ENCODE results near the gene ZNF354C. TPM values are rescaled to one million over a fixed set of nuclear protein-coding genes. Genes with fewer than 3 reads are reported as not detected.
A peak's percentile ranks its signal among the peaks of the same experiment; 100 is the strongest.

The ZNF354C gene
- total RNA-seq, result 3.3 TPM

- Histone ChIP-seq H3K9me3 (ENCODE audit: low read depth, low read length) (no peaks in the 10 kb centered on the region), H3K27me3 (ENCODE audit: insufficient read depth, low read length) (peaks cover 2% of the 10 kb centered on the region), H3K4me1 (ENCODE audit: insufficient read depth, low read length) (peaks cover 8% of the 10 kb centered on the region), H3K4me3 (ENCODE audit: low read length) (peak within 1 kb of the TSS; percentile 50)
Observed at GRCh38 chr5:179060116-179061008, at the start of gene ZNF354C. ZNF354C (plus strand) TSS chr5:179060373; CDS start chr5:179062069, 1,696 bp downstream.

- no peaks in the 10 kb centered on the region for H3K27me3 ChIP-seq (ENCODE audit: insufficient read depth, low read length)
- peak within 1 kb of the TSS; percentile 72 for H3K4me3 ChIP-seq (ENCODE audit: low read length)
- peaks cover 3% of the 10 kb centered on the region for H3K9me3 ChIP-seq (ENCODE audit: low read depth, low read length)
- peaks cover 10% of the 10 kb centered on the region for H3K4me1 ChIP-seq (ENCODE audit: insufficient read depth, low read length)
Observed at GRCh38 chr5:179023528-179024189, 36.5 kb upstream of the ZNF354C start, which contains the start of gene ZNF879. ZNF879 (plus strand) TSS chr5:179023804; CDS start chr5:179025005, 1,201 bp downstream.

GRCh38 chr5:179033004-179033580 is 27.1 kb upstream of the ZNF354C start:
- Histone ChIP-seq H3K4me1 (ENCODE audit: insufficient read depth, low read length) (no peaks in the 10 kb centered on the region), H3K4me3 (ENCODE audit: low read length) (no peak overlapping the region), H3K9me3 (ENCODE audit: low read depth, low read length) (peaks cover 88% of the 10 kb centered on the region), H3K27me3 (ENCODE audit: insufficient read depth, low read length) (no peaks in the 10 kb centered on the region)

- H3K27me3 ChIP-seq (ENCODE audit: insufficient read depth, low read length), result no peaks in the 10 kb centered on the region
- no peaks in the 10 kb centered on the region for H3K4me1 ChIP-seq (ENCODE audit: insufficient read depth, low read length)
- H3K9me3 ChIP-seq (ENCODE audit: low read depth, low read length), result no peaks in the 10 kb centered on the region
- no peak overlapping the region for H3K4me3 ChIP-seq (ENCODE audit: low read length)
Observed at GRCh38 chr5:179044765-179045164, 15.4 kb upstream of the ZNF354C start.

- Histone ChIP-seq H3K4me1 (ENCODE audit: insufficient read depth, low read length) (no peaks in the 10 kb centered on the region), H3K27me3 (ENCODE audit: insufficient read depth, low read length) (peaks cover 1% of the 10 kb centered on the region), H3K4me3 (ENCODE audit: low read length) (no peak overlapping the region), H3K9me3 (ENCODE audit: low read depth, low read length) (no peaks in the 10 kb centered on the region)
Observed at GRCh38 chr5:179051784-179052183, 8.4 kb upstream of the ZNF354C start.

- H3K27me3 ChIP-seq (ENCODE audit: insufficient read depth, low read length), result peaks cover 2% of the 10 kb centered on the region
- no peaks in the 10 kb centered on the region for H3K4me1 ChIP-seq (ENCODE audit: insufficient read depth, low read length)
- no peak overlapping the region for H3K4me3 ChIP-seq (ENCODE audit: low read length)
- no peaks in the 10 kb centered on the region for H3K9me3 ChIP-seq (ENCODE audit: low read depth, low read length)
Observed at GRCh38 chr5:179054036-179054785, 6.0 kb upstream of the ZNF354C start.

- Histone ChIP-seq H3K4me1 (ENCODE audit: insufficient read depth, low read length) (no peaks in the 10 kb centered on the region), H3K4me3 (ENCODE audit: low read length) (no peak overlapping the region), H3K27me3 (ENCODE audit: insufficient read depth, low read length) (peaks cover 2% of the 10 kb centered on the region), H3K9me3 (ENCODE audit: low read depth, low read length) (no peaks in the 10 kb centered on the region)
Observed at GRCh38 chr5:179054876-179055275, 5.3 kb upstream of the ZNF354C start.

- no peaks in the 10 kb centered on the region for H3K9me3 ChIP-seq (ENCODE audit: low read depth, low read length)
- H3K4me3 ChIP-seq (ENCODE audit: low read length), result no peak overlapping the region
- H3K27me3 ChIP-seq (ENCODE audit: insufficient read depth, low read length), result peaks cover 2% of the 10 kb centered on the region
- no peaks in the 10 kb centered on the region for H3K4me1 ChIP-seq (ENCODE audit: insufficient read depth, low read length)
Observed at GRCh38 chr5:179055436-179055835, 4.7 kb upstream of the ZNF354C start.

- Histone ChIP-seq H3K9me3 (ENCODE audit: low read depth, low read length) (no peaks in the 10 kb centered on the region), H3K27me3 (ENCODE audit: insufficient read depth, low read length) (peaks cover 2% of the 10 kb centered on the region), H3K4me3 (ENCODE audit: low read length) (no peak overlapping the region), H3K4me1 (ENCODE audit: insufficient read depth, low read length) (peaks cover 4% of the 10 kb centered on the region)
Observed at GRCh38 chr5:179055841-179056240, 4.3 kb upstream of the ZNF354C start.

GRCh38 chr5:179061025-179061424 is 852 bp downstream of the ZNF354C start:
- peak overlapping the region; percentile 50 for H3K4me3 ChIP-seq (ENCODE audit: low read length)
- no peaks in the 10 kb centered on the region for H3K9me3 ChIP-seq (ENCODE audit: low read depth, low read length)
- H3K27me3 ChIP-seq (ENCODE audit: insufficient read depth, low read length), result peaks cover 2% of the 10 kb centered on the region
- peaks cover 8% of the 10 kb centered on the region for H3K4me1 ChIP-seq (ENCODE audit: insufficient read depth, low read length)

- Histone ChIP-seq H3K27me3 (ENCODE audit: insufficient read depth, low read length) (no peaks in the 10 kb centered on the region), H3K9me3 (ENCODE audit: low read depth, low read length) (peaks cover 18% of the 10 kb centered on the region), H3K4me1 (ENCODE audit: insufficient read depth, low read length) (peaks cover 5% of the 10 kb centered on the region), H3K4me3 (ENCODE audit: low read length) (no peak overlapping the region)
Observed at GRCh38 chr5:179065703-179066102, 5.5 kb downstream of the ZNF354C start.

GRCh38 chr5:179079165-179079987 is 19.2 kb downstream of the ZNF354C start:
- H3K9me3 ChIP-seq (ENCODE audit: low read depth, low read length), result peaks cover 90% of the 10 kb centered on the region
- H3K27me3 ChIP-seq (ENCODE audit: insufficient read depth, low read length), result no peaks in the 10 kb centered on the region
- no peak overlapping the region for H3K4me3 ChIP-seq (ENCODE audit: low read length)
- H3K4me1 ChIP-seq (ENCODE audit: insufficient read depth, low read length), result no peaks in the 10 kb centered on the region

GRCh38 chr5:179080724-179081123 is 20.6 kb downstream of the ZNF354C start:
- Histone ChIP-seq H3K4me1 (ENCODE audit: insufficient read depth, low read length) (no peaks in the 10 kb centered on the region), H3K27me3 (ENCODE audit: insufficient read depth, low read length) (no peaks in the 10 kb centered on the region), H3K4me3 (ENCODE audit: low read length) (no peak overlapping the region), H3K9me3 (ENCODE audit: low read depth, low read length) (peaks cover 100% of the 10 kb centered on the region)

- no peaks in the 10 kb centered on the region for H3K27me3 ChIP-seq (ENCODE audit: insufficient read depth, low read length)
- H3K4me1 ChIP-seq (ENCODE audit: insufficient read depth, low read length), result no peaks in the 10 kb centered on the region
- peaks cover 87% of the 10 kb centered on the region for H3K9me3 ChIP-seq (ENCODE audit: low read depth, low read length)
- no peak overlapping the region for H3K4me3 ChIP-seq (ENCODE audit: low read length)
Observed at GRCh38 chr5:179089502-179089901, 29.3 kb downstream of the ZNF354C start.
